Thyroid gland (tissue), 4 donors: ENCODE data around the gene GRIK4. TPM values are rescaled to one million over a fixed set of nuclear protein-coding genes. Genes with fewer than 3 reads are reported as not detected.

Experiments
- DNase-seq, 2 donors: peaks; one replicate each; pipeline ENCODE4 v3.0.0-alpha.2; 2019
- H3K27ac ChIP-seq, 3 donors: fragments of 200-600 bp; sonication (generic); 1 replicate in 2 of 3; 2 replicates in 1 of 3; pipeline ENCODE4 v1.5.1; 2016 to 2019; ENCODE audit warnings: mild to moderate bottlenecking in 1 of 3, moderate library complexity in 1 of 3
- H3K27me3 ChIP-seq: fragments of 200-600 bp; sonication (generic); one replicate; pipeline ENCODE4 v1.5.1; 2019
- H3K36me3 ChIP-seq, 2 donors: fragments of 200-600 bp; sonication (generic); one replicate each; pipeline ENCODE4 v1.5.1; 2016 to 2019
- H3K4me1 ChIP-seq, 2 donors: fragments of 200-600 bp; sonication (generic); one replicate each; pipeline ENCODE4 v1.5.1; 2017 to 2019
- H3K4me3 ChIP-seq, 3 donors: fragments of 200-600 bp; sonication (generic); replicated peaks in 1 of 3; 1 replicate in 2 of 3; 2 replicates in 1 of 3; pipeline ENCODE4 v1.5.1; 2016; ENCODE audit warnings: mild to moderate bottlenecking in 1 of 3
- H3K9me3 ChIP-seq: fragments of 200-600 bp; sonication (generic); one replicate; pipeline ENCODE4 v1.5.1; 2017
- CTCF ChIP-seq, 6 experiments: fragments of 200-600 bp in 3 of 6; fragments of 450-650 bp in 3 of 6; sonication (generic) in 3 of 6; IDR thresholded peaks; one replicate each; pipeline ENCODE4 v1.5.1; 2016 to 2019; ENCODE audit warnings: antibody characterized with exemption in 6 of 6, mild to moderate bottlenecking in 2 of 6, inconsistent platforms in 1 of 6, moderate library complexity in 1 of 6
- POLR2A ChIP-seq, 2 donors: fragments of 450-650 bp; IDR thresholded peaks; one replicate each; pipeline ENCODE4 v1.6.1; 2017; ENCODE audit warnings: antibody characterized with exemption in 2 of 2, mild to moderate bottlenecking in 2 of 2, moderate library complexity in 1 of 2
- WGBS, 2 donors: methylation state at CpG; one replicate each; pipeline ENCODE4 v1.1.5; 2017; 5-methylcytosine and 5-hydroxymethylcytosine counted together
- intact Hi-C: fragments of 100-400 bp; cut with DNase I; formaldehyde crosslinking; loops from one replicate; pipeline ENCODE4 v1.15.1; 2023
- total RNA-seq, 4 donors: library from RNA; depleted of rRNA; stranded (reverse); fragments of >200 nt; gene quantifications; one replicate each; pipeline ENCODE4 v1.2.3, GENCODE V29; 2016

GRIK4 gene
- total RNA-seq, 4 donors from 2014 or later = 0.54 to 3.7 (median 0.99) TPM

DNA sequence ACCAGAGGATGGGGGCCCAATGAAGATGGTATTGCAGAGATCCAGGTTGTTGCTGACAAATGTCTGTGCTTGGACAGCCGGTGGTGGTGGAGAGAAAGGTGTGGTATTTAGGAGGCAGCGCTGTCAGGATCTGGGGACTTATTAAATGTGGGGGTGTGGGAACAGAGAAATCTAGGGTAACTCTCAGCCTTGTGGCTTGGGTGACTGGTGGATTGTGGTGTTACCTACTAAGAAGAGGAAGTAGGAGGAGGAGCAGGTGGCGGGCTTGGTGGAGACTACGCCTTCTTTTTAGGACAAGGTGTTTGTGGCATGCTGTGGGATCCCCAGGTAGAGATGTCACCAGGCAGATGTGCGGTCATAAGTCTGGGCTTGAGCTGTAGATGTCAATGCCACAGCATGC lies 144.0 kb downstream of the GRIK4 start:
- Histone ChIP-seq H3K4me1 (no peaks in the 10 kb centered on the region), H3K36me3 (no peaks in the 10 kb centered on the region), H3K27ac (no peak overlapping the region), H3K27me3 (no peaks in the 10 kb centered on the region), H3K9me3 (no peaks in the 10 kb centered on the region), H3K4me3 (no peak overlapping the region)
- 91 to 96% methylated on average over 5 of the region's 5 CpGs for WGBS, 2 donors
- no peak for DNase-seq
- no peak for TF ChIP-seq POLR2A (IDR thresholded peaks at IDR 0.05)
- TF ChIP-seq CTCF (IDR thresholded peaks at IDR 0.05) = no peak
- intact Hi-C loops = no loop called here

DNA sequence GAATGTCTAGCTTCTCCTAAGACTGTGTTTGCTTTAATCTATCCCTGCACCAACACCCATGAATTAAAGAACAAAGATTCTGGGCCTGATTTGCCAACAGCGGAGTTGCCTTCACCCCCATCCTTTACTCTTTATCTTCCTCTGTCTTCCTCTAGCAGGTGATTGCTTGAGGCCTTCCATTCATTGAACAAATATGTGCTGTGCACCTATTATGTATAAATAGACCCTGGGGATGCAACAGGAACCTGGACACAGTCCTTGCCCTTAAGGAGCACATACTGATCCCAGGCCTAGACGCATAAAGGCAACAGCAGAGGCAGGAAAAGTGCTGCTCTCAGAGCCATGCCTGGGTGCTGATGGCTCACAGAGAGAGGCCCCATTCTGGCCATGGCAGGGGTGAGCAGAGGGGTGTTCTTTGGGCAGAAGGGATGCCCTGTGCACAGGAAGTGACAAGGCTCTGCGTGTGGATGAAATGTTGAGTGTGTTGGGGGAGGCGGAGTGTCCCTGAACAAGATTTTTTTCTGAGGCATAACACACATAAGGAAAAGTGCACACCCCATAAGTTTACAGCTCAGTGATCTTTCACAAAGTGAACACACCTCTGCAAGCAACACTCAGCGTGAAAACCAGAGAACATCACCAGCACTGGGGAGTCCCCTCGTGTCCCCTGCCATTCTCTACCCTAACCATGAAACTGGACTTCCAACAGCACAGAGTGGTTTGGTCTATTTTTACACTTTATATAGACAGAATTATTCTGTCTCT lies 145.9 kb downstream of the GRIK4 start:
- no peak for TF ChIP-seq POLR2A (IDR thresholded peaks at IDR 0.05)
- no peak for TF ChIP-seq CTCF (IDR thresholded peaks at IDR 0.05)
- WGBS, 2 donors = 89 to 91% methylated on average over 6 of the region's 6 CpGs
- intact Hi-C loops = no loop called here

GRCh38 chr11:120658071-120658423 lies 146.5 kb downstream of the GRIK4 start:
- DNase-seq = no peak
- intact Hi-C loops = no loop called here
- no peak for TF ChIP-seq CTCF (IDR thresholded peaks at IDR 0.05)
- TF ChIP-seq POLR2A (IDR thresholded peaks at IDR 0.05) = no peak
- Histone ChIP-seq H3K4me3 (no peak overlapping the region), H3K27ac (no peak overlapping the region), H3K27me3 (no peaks in the 10 kb centered on the region), H3K36me3 (no peaks in the 10 kb centered on the region), H3K9me3 (no peaks in the 10 kb centered on the region), H3K4me1 (no peaks in the 10 kb centered on the region)
- WGBS, 2 donors = 83 to 89% methylated on average over 3 of the region's 3 CpGs

More for the DNA sequence above, 145.9 kb downstream of the GRIK4 start:
- no peaks in the 10 kb centered on the region for H3K36me3 ChIP-seq
- DNase-seq = no peak
- no peak overlapping the region for H3K4me3 ChIP-seq
- no peaks in the 10 kb centered on the region for H3K27me3 ChIP-seq
- H3K27ac ChIP-seq = no peak overlapping the region
- no peaks in the 10 kb centered on the region for H3K9me3 ChIP-seq
- no peaks in the 10 kb centered on the region for H3K4me1 ChIP-seq

DNA sequence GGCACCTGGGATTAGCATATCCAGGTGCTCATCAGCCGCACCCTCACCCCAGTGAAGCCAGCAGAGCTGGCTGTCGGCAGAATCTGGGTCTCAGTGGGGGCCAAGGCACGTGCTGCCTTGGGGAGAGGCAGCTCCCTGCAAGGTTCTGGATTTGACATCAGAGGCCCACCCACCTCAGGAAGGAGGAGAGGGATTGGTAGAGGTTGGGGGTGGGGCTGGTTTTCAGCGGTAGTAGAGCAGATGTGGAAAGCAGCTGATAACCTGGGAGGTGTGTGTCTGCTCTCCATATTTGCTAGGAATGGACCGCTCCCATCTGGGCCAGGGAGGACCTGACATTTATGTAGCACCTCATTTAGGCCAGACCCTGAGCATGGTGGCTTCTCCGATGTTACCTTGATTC lies 147.5 kb downstream of the GRIK4 start:
- TF ChIP-seq CTCF (IDR thresholded peaks at IDR 0.05) (no peak), POLR2A (IDR thresholded peaks at IDR 0.05) (no peak)

GRCh38 chr11:120660024-120660565 lies 148.5 kb downstream of the GRIK4 start:
- Histone ChIP-seq H3K9me3 (no peaks in the 10 kb centered on the region), H3K27ac (no peak overlapping the region), H3K4me1 (no peaks in the 10 kb centered on the region), H3K4me3 (no peak overlapping the region), H3K27me3 (no peaks in the 10 kb centered on the region), H3K36me3 (no peaks in the 10 kb centered on the region)
- peak in 1 of 2 donors; percentile 14 for DNase-seq
- intact Hi-C loops = no loop called here
- WGBS, 2 donors = 68 to 83% methylated on average over 5 to 14 of the region's 17 CpGs
- TF ChIP-seq POLR2A (IDR thresholded peaks at IDR 0.05) (no peak), CTCF (IDR thresholded peaks at IDR 0.05) (peak in 3 of 6 experiments; percentile 3 to 24 (median 13))

More for the DNA sequence above, 147.5 kb downstream of the GRIK4 start:
- Histone ChIP-seq H3K27me3 (no peaks in the 10 kb centered on the region), H3K27ac (no peak overlapping the region), H3K36me3 (no peaks in the 10 kb centered on the region), H3K4me1 (no peaks in the 10 kb centered on the region), H3K9me3 (no peaks in the 10 kb centered on the region), H3K4me3 (no peak overlapping the region)
- WGBS, 2 donors = 80 to 93% methylated on average over 5 to 6 of the region's 6 CpGs
- no peak for DNase-seq
- intact Hi-C loops = no loop called here
